Endothelial cell of umbilical vein (primary cell): Measurements from ENCODE around the gene NKG7. TPM values are rescaled to one million over a fixed set of nuclear protein-coding genes. Genes with fewer than 3 reads are reported as not detected.

Source experiments
- BruUV-seq: library from RNA; stranded (reverse); fragments of 400-500 nt; replicated peaks from 2 replicates; lab custom pipeline; 2021; lab: Mats Ljungman, UMichigan
- CTCF ChIA-PET: fragments of 300-600, 350-600 bp; sonication (Branson Sonifier 250); formaldehyde crosslinking; loops from one replicate; lab custom pipeline; 2021; ENCODE audit warnings: antibody characterized with exemption, inconsistent platforms; lab: Charles Lee
- POLR2A ChIA-PET: fragments of 300-600, 350-600 bp; sonication (Branson Sonifier 250); formaldehyde crosslinking; loops from one replicate; lab custom pipeline; 2021; ENCODE audit warnings: antibody characterized with exemption, inconsistent platforms; lab: Charles Lee
- DNase-seq: peaks from one replicate; pipeline ENCODE4 v3.0.0-alpha.2; 2011; ENCODE audit warnings: low read depth, low spot score
- FAIRE-seq: peaks from 2 replicates; lab custom pipeline; 2011; peaks lifted over from hg19 to GRCh38; lab: Jason Lieb, UNC
- H2AFZ ChIP-seq: 2 replicates; pipeline ENCODE4 v1.6.0; 2012; ENCODE audit warnings: low read depth, low read length, control low read depth, inconsistent platforms
- H3K27ac ChIP-seq: 2 replicates; pipeline ENCODE4 v1.5.1; 2011; ENCODE audit warnings: low read depth, mild to moderate bottlenecking, control low read depth, low read length, moderate library complexity; ENCODE audit not compliant: insufficient read depth
- H3K27me3 ChIP-seq, 2 experiments: 2 replicates each; pipeline versions ENCODE4 v1.6.0 to v1.6.1; 2011; ENCODE audit warnings: low read length in 2 of 2, mixed read lengths in 1 of 2; ENCODE audit not compliant: control insufficient read depth in 2 of 2, insufficient read depth in 2 of 2
- H3K36me3 ChIP-seq, 2 experiments: 2 replicates in 1 of 2; 3 replicates in 1 of 2; pipeline ENCODE4 v1.5.1; 2011; ENCODE audit warnings: low read length in 2 of 2, mild to moderate bottlenecking in 1 of 2, moderate library complexity in 1 of 2; ENCODE audit not compliant: control insufficient read depth in 2 of 2, insufficient read depth in 2 of 2; ENCODE audit errors: extremely low read depth in 1 of 2
- H3K4me1 ChIP-seq: 3 replicates; pipeline ENCODE4 v1.5.1; 2011; ENCODE audit warnings: mild to moderate bottlenecking, low read length; ENCODE audit not compliant: control insufficient read depth, insufficient read depth; ENCODE audit errors: extremely low read depth
- H3K4me2 ChIP-seq: 2 replicates; pipeline ENCODE4 v1.6.1; 2011; ENCODE audit warnings: low read length, control low read depth, mixed read lengths; ENCODE audit not compliant: insufficient read depth
- H3K4me3 ChIP-seq, 3 experiments: fragments of 200-600 bp in 1 of 3; sonication (generic), shearing (Covaris generic) in 1 of 3; replicated peaks in 1 of 3; 2 replicates each; pipeline ENCODE4 v1.5.1; 2011 to 2016; ENCODE audit warnings: control low read depth in 3 of 3, low read length in 3 of 3, mild to moderate bottlenecking in 2 of 3, inconsistent platforms in 1 of 3, low read depth in 1 of 3, moderate library complexity in 1 of 3; ENCODE audit not compliant: insufficient read depth in 1 of 3
- H3K79me2 ChIP-seq: 2 replicates; pipeline ENCODE4 v1.6.0; 2012; ENCODE audit warnings: low read length, inconsistent platforms; ENCODE audit not compliant: control insufficient read depth, insufficient read depth
- H3K9ac ChIP-seq: replicated peaks from 2 replicates; pipeline ENCODE3; 2011; ENCODE audit warnings: low read length, control low read depth; ENCODE audit not compliant: insufficient read depth; ENCODE audit errors: extremely low read depth
- H3K9me1 ChIP-seq: replicated peaks from 3 replicates; pipeline ENCODE4 v1.6.0; 2011; ENCODE audit warnings: mild to moderate bottlenecking, low read length; ENCODE audit not compliant: control insufficient read depth, insufficient read depth; ENCODE audit errors: extremely low read depth
- H3K9me3 ChIP-seq: replicated peaks from 2 replicates; pipeline ENCODE4 v1.5.1; 2012; ENCODE audit warnings: low read length, inconsistent platforms; ENCODE audit not compliant: control insufficient read depth, insufficient read depth
- H4K20me1 ChIP-seq: replicated peaks from 2 replicates; pipeline ENCODE3; 2011; ENCODE audit warnings: mild to moderate bottlenecking, low read length; ENCODE audit not compliant: control insufficient read depth, insufficient read depth; ENCODE audit errors: extremely low read depth
- CTCF ChIP-seq, 2 donors: IDR thresholded peaks; 1 replicate in 1 of 2; 2 replicates in 1 of 2; pipeline ENCODE4 v1.5.1; 2011; ENCODE audit warnings: low read length in 2 of 2, mild to moderate bottlenecking in 2 of 2, moderate library complexity in 2 of 2, control low read depth in 1 of 2, inconsistent platforms in 1 of 2, low read depth in 1 of 2; ENCODE audit not compliant: insufficient read depth in 1 of 2; ENCODE audit errors: extremely low read depth in 1 of 2
- FOS ChIP-seq: IDR thresholded peaks from 2 replicates; pipeline ENCODE4 v1.6.1; 2011; ENCODE audit warnings: mild to moderate bottlenecking, low read length, moderate library complexity, borderline replicate concordance; ENCODE audit not compliant: insufficient read depth
- GATA2 ChIP-seq: IDR thresholded peaks from 2 replicates; pipeline ENCODE4 v1.7.0; 2011; ENCODE audit warnings: low read depth, mild to moderate bottlenecking, moderate library complexity, mixed read lengths, low read length; ENCODE audit not compliant: insufficient read length, insufficient read depth
- JUN ChIP-seq: IDR thresholded peaks from 2 replicates; pipeline ENCODE4 v1.6.1; 2011; ENCODE audit warnings: borderline replicate concordance, low read depth; ENCODE audit not compliant: insufficient read length, insufficient read depth
- MAX ChIP-seq: IDR thresholded peaks from 2 replicates; pipeline ENCODE4 v1.6.1; 2011; ENCODE audit not compliant: insufficient read depth, insufficient read length
- POLR2AphosphoS5 ChIP-seq: IDR thresholded peaks from 2 replicates; pipeline ENCODE4 v1.6.1; 2012; ENCODE audit warnings: low read depth, mild to moderate bottlenecking, control low read depth, low read length, moderate library complexity; ENCODE audit not compliant: insufficient read depth
- dilution Hi-C: fragments of 300-500 bp; cut with MboI; formaldehyde crosslinking; loops from one replicate; pipeline ENCODE4 v1.15.0; 2019; ENCODE audit warnings: low sequenced_read_pairs; ENCODE audit not compliant: extremely low pct_ligation_motif_present
- intact Hi-C: fragments of 100-400 bp; cut with micrococcal nuclease; formaldehyde crosslinking; loops from one replicate; pipeline ENCODE4 v1.10.0; 2022
- polyA plus RNA-seq, 4 experiments: library from polyadenylated mRNA; depleted of rRNA in 3 of 4; stranded (reverse) in 3 of 4; unstranded in 1 of 4; fragments of >200 nt; gene quantifications; 2 replicates each; pipeline versions ENCODE4 v1.2.1 to v1.2.3, GENCODE V29; 2011 to 2012; ENCODE audit warnings: missing spikeins in 1 of 4
- total RNA-seq: library from RNA; stranded (reverse); gene quantifications from 2 replicates; pipeline ENCODE4 v1.2.3, GENCODE V29; 2021

Gene NKG7
- total and polyA plus RNA-seq, 2 donors (not counting 3 experiments of a cell fraction or from before 2014, with no cell fraction given): not detected

- ChIA-PET POLR2A (no interaction called here), CTCF (interaction anchor here (1.2 kb wide), 1 partner anchor 12 kb away, joined by 4 read pairs; no protein-coding TSS in a partner anchor)
- Histone ChIP-seq H3K4me3 (no peak overlapping the region), H3K27me3 (no peaks in the 10 kb centered on the region), H3K4me1 (no peaks in the 10 kb centered on the region), H3K27ac (no peak overlapping the region), H3K79me2 (no peaks in the 10 kb centered on the region), H3K9me1 (no peaks in the 10 kb centered on the region), H3K4me2 (no peak overlapping the region), H4K20me1 (no peaks in the 10 kb centered on the region), H3K9ac (no peak overlapping the region), H3K36me3 (peaks cover 0 to 3% of the 10 kb centered on the region in 2 experiments), H2AFZ (no peak overlapping the region), H3K9me3 (no peaks in the 10 kb centered on the region)
- intact Hi-C loops: no loop called here
- no peak for FAIRE-seq
- DNase-seq: no peak
- dilution Hi-C loops: no loop called here
- BruUV-seq: no TSS peak
- TF ChIP-seq GATA2 (no peak), POLR2AphosphoS5 (no peak), FOS (no peak), JUN (no peak), CTCF (IDR thresholded peaks at IDR 0.05; ENCODE audit: extremely low read depth in 1 of 2, insufficient read depth in 1 of 2, low read depth in 1 of 2, low read length in 2 of 2) (no peak), MAX (no peak)
Observed at GRCh38 chr19:51351266-51351990, 21.0 kb downstream of the NKG7 start.
